Cardiac fibroblast (primary cell): ENCODE data around the gene FOXO3B.
A peak's percentile ranks its signal among the peaks of the same experiment; 100 is the strongest.
"Not testable (repeated sequence)": the region's sequence is repeated elsewhere in the genome, so short reads cannot be mapped to it uniquely, and the experiment has no call there.

Source experiments
- DNase-seq, 2 donors: peaks; one replicate each; pipeline versions ENCODE4 v3.0.0 to v3.0.0-alpha.2; 2010; ENCODE audit warnings: low read depth in 2 of 2
- H3K4me3 ChIP-seq, 2 donors: replicated peaks in 1 of 2; 1 replicate in 1 of 2; 2 replicates in 1 of 2; pipeline ENCODE4 v1.5.1; 2011; ENCODE audit warnings: low read depth in 2 of 2, low read length in 2 of 2, mild to moderate bottlenecking in 2 of 2, moderate library complexity in 1 of 2
- CTCF ChIP-seq: IDR thresholded peaks from one replicate; pipeline ENCODE4 v1.5.1; 2011; ENCODE audit warnings: low read depth, mild to moderate bottlenecking, low read length, inconsistent platforms

Gene FOXO3B

GRCh38 chr17:18681767-18682571, at the start of gene FOXO3B:
FOXO3B (minus strand) TSS chr17:18682314; CDS start chr17:18681651, 663 bp downstream.
- peak; percentile 94 to 98 for DNase-seq
- peak within 1 kb of the TSS; percentile 59 to 60 for H3K4me3 ChIP-seq

- not testable (repeated sequence) for DNase-seq, H3K4me3 ChIP-seq
Measured at GRCh38 chr17:18723509-18723908, 41.4 kb upstream of the FOXO3B start.

- not testable (repeated sequence) for DNase-seq, H3K4me3 ChIP-seq
Measured at GRCh38 chr17:18722612-18723011, 40.5 kb upstream of the FOXO3B start.

- DNase-seq, H3K4me3 ChIP-seq: not testable (repeated sequence)
Measured at GRCh38 chr17:18721775-18722547, 39.8 kb upstream of the FOXO3B start.

GRCh38 chr17:18719428-18720110, 37.5 kb upstream of the FOXO3B start:
- not testable (repeated sequence) for H3K4me3 ChIP-seq, DNase-seq

GRCh38 chr17:18718643-18719427, 36.7 kb upstream of the FOXO3B start:
- H3K4me3 ChIP-seq, result not testable (repeated sequence)
- DNase-seq, result peak; percentile 9 to 67

GRCh38 chr17:18712354-18712999, 30.4 kb upstream of the FOXO3B start:
- peak; percentile 40 for TF ChIP-seq CTCF
- H3K4me3 ChIP-seq, result not testable (repeated sequence)
- DNase-seq, result peak; percentile 68 to 69

- H3K4me3 ChIP-seq, result not testable (repeated sequence)
Measured at GRCh38 chr17:18708215-18708614, 26.1 kb upstream of the FOXO3B start.

GRCh38 chr17:18705955-18706354, 23.8 kb upstream of the FOXO3B start:
- not testable (repeated sequence) for DNase-seq

More at GRCh38 chr17:18708215-18708614, 26.1 kb upstream of the FOXO3B start:
- peak in 1 of 2 donors; percentile 8 for DNase-seq

GRCh38 chr17:18698473-18699103, 16.5 kb upstream of the FOXO3B start:
- DNase-seq, result not testable (repeated sequence)

More at GRCh38 chr17:18705955-18706354, 23.8 kb upstream of the FOXO3B start:
- H3K4me3 ChIP-seq, result not testable (repeated sequence)

GRCh38 chr17:18695143-18695542, 13.0 kb upstream of the FOXO3B start:
- not testable (repeated sequence) for DNase-seq, H3K4me3 ChIP-seq

More at GRCh38 chr17:18698473-18699103, 16.5 kb upstream of the FOXO3B start:
- H3K4me3 ChIP-seq, result peak overlapping the region; percentile 48 to 54

GRCh38 chr17:18682668-18683067, 554 bp upstream of the FOXO3B start:
- not testable (repeated sequence) for DNase-seq

GRCh38 chr17:18677381-18677780, 4.7 kb downstream of the FOXO3B start:
- H3K4me3 ChIP-seq, DNase-seq: not testable (repeated sequence)

More at GRCh38 chr17:18682668-18683067, 554 bp upstream of the FOXO3B start:
- H3K4me3 ChIP-seq, result peak overlapping the region in 1 of 2 donors; percentile 60

GRCh38 chr17:18676928-18677327, 5.2 kb downstream of the FOXO3B start:
- not testable (repeated sequence) for DNase-seq, H3K4me3 ChIP-seq
